Left lung (tissue), 10 donors: Measurements from ENCODE around the gene IL22RA2. TPM values are rescaled to one million over a fixed set of nuclear protein-coding genes. Genes with fewer than 3 reads are reported as not detected.

Source experiments
- ATAC-seq: fragments of 200-7000 bp; cut with Tn5 transposase; one replicate; pipeline ENCODE4 v1.9.1; 2020; ENCODE audit warnings: moderate library complexity
- DNase-seq, 4 donors: peaks; one replicate each; pipeline ENCODE4 v3.0.0-alpha.2; 2013 to 2020
- H3K27ac ChIP-seq, 2 donors: fragments of 200-600 bp; sonication (generic) in 1 of 2; one replicate each; pipeline versions ENCODE4 v1.5.0 to v1.8.0; 2020 to 2021
- H3K27me3 ChIP-seq, 2 donors: fragments of 200-600 bp; sonication (generic) in 1 of 2; one replicate each; pipeline versions ENCODE4 v1.5.0 to v1.8.0; 2020 to 2021
- H3K36me3 ChIP-seq, 2 donors: fragments of 200-600 bp; sonication (generic) in 1 of 2; one replicate each; pipeline versions ENCODE4 v1.5.0 to v1.8.0; 2020 to 2021
- H3K4me1 ChIP-seq, 2 donors: fragments of 200-600 bp; one replicate each; pipeline ENCODE4 v1.8.0; 2021
- H3K4me3 ChIP-seq, 2 donors: fragments of 200-600 bp; sonication (generic) in 1 of 2; one replicate each; pipeline versions ENCODE4 v1.5.0 to v1.8.0; 2020 to 2021; ENCODE audit warnings: mild to moderate bottlenecking in 1 of 2
- H3K9me3 ChIP-seq, 2 donors: fragments of 200-600 bp; sonication (generic) in 1 of 2; one replicate each; pipeline versions ENCODE4 v1.5.0 to v1.8.0; 2020 to 2021
- intact Hi-C, 2 donors: fragments of 100-400 bp; cut with DNase I; formaldehyde crosslinking; loops; one replicate each; pipeline versions ENCODE4 v1.11.2 to v1.14.2; 2022
- polyA plus RNA-seq, 6 donors: library from polyadenylated mRNA; unstranded; fragments of 120-200 nt; gene quantifications; one replicate each; pipeline ENCODE4 v1.2.1, GENCODE V29; 2013; ENCODE audit not compliant: insufficient read length in 6 of 6
- total RNA-seq, 2 donors: library from RNA; stranded (reverse); fragmentation: NEBNext Ultra II Directional; extraction: Animal tissue kit (Norgen Biotek cat#: 25700); gene quantifications; one replicate each; pipeline ENCODE4 v1.2.1, GENCODE V29; 2021
- TF ChIP-seq, protein P1 (sequence below), 2 donors: fragments of 200-600 bp; sonication (generic) in 1 of 2; IDR thresholded peaks; one replicate each; pipeline versions ENCODE4 v1.5.0 to v1.8.0; 2021; ENCODE audit warnings: antibody characterized with exemption in 2 of 2
- donor health status: DM: no; HTN: yes; CAD: no.
- donor health status: DM: no; HTN: no; CAD: no.

The IL22RA2 gene
- total and polyA plus RNA-seq, 8 donors, result not detected

DNA sequence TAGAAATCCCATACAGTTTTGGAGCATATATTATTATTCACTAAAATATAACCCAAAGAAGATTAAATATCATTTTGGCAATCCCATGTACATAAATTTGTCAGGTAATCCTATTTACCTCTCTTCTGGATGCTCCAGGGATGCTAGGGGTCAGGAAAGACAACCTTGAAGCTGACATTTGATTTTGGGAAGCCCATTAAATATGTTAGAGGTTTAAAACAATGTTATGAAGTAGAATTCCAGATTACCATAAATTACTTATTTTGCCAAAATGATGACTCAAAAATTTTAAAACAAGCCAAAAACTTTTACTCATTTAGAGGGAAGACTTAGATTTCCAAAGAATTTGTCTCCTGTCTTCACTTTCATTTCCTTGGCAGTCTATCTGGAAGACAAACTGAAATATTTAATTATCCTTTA is 9.2 kb upstream of the IL22RA2 start:
- ATAC-seq (no peak), DNase-seq (no peak)
- H3K4me3 ChIP-seq, result no peak overlapping the region
- H3K27me3 ChIP-seq, result no peaks in the 10 kb centered on the region
- TF ChIP-seq, protein P1, sequence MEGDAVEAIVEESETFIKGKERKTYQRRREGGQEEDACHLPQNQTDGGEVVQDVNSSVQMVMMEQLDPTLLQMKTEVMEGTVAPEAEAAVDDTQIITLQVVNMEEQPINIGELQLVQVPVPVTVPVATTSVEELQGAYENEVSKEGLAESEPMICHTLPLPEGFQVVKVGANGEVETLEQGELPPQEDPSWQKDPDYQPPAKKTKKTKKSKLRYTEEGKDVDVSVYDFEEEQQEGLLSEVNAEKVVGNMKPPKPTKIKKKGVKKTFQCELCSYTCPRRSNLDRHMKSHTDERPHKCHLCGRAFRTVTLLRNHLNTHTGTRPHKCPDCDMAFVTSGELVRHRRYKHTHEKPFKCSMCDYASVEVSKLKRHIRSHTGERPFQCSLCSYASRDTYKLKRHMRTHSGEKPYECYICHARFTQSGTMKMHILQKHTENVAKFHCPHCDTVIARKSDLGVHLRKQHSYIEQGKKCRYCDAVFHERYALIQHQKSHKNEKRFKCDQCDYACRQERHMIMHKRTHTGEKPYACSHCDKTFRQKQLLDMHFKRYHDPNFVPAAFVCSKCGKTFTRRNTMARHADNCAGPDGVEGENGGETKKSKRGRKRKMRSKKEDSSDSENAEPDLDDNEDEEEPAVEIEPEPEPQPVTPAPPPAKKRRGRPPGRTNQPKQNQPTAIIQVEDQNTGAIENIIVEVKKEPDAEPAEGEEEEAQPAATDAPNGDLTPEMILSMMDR (IDR thresholded peaks at IDR 0.05), result no peak
- H3K36me3 ChIP-seq, result no peaks in the 10 kb centered on the region
- intact Hi-C loops, result no loop called here
- H3K9me3 ChIP-seq, result peaks cover 3 to 76% of the 10 kb centered on the region in 2 donors
- no peaks in the 10 kb centered on the region for H3K4me1 ChIP-seq
- H3K27ac ChIP-seq, result no peak overlapping the region

DNA sequence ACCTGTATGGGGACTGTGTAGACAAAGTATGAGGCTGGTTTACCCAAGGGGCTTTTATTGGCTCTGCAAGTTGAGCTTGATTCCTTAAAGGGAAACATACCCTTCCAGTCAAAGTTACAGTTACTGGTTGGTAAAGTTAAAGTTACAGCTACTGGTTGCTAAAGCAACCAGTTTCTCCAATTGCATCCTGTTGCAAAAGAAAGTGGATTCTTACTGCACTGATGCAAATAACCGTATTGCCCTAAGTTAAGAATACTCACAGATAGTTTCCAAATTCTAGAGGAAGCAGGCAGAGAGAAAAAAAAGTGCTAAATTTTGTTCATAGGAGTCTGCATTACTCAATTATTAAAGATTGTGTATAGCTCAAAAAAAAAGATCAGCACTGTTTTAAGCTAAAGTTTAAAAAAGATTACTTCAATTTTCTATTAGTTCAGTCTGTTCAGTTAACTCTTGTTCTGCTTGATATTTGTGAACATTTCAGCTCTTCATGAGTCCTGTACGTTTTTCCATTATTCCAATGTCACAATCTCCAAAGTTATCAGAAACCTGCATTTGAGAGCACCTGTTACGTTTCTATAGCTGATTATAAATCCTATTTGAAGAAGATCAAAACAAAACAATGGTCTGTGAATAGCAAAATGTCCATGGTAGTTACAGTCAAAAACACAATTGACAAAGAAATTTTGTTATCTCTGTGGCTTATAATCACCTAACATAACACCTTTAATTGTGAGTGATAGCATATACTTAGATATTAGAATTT is 8.6 kb upstream of the IL22RA2 start:
- Histone ChIP-seq H3K36me3 (no peaks in the 10 kb centered on the region), H3K27me3 (no peaks in the 10 kb centered on the region), H3K27ac (peak overlapping the region in 1 of 2 donors; percentile 24), H3K4me1 (no peaks in the 10 kb centered on the region), H3K4me3 (no peak overlapping the region), H3K9me3 (peaks cover 3 to 70% of the 10 kb centered on the region in 2 donors)
- DNase-seq (no peak), ATAC-seq (no peak)
- intact Hi-C loops, result no loop called here
- TF ChIP-seq, protein P1 (IDR thresholded peaks at IDR 0.05), result no peak

DNA sequence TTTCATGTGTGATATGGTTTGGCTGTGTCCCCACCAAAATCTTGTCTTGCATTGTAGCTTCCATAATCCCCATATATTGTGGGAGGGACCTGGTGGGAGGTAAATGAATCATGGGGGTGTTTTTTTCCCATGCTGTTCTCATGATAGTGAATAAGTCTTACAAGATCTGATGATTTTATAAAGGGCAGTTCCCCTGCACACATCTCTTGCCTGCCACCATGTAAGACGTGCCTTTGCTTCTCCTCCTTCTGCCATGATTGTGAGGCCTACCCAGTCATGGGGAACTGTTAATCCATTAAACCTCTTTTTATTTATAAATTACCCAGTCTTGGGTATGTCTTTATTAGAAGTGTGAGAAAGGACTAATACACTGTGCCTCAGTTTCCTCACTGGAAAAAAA is 4.2 kb upstream of the IL22RA2 start:
- no peaks in the 10 kb centered on the region for H3K4me1 ChIP-seq
- no peaks in the 10 kb centered on the region for H3K36me3 ChIP-seq
- TF ChIP-seq, protein P1 (IDR thresholded peaks at IDR 0.05), result no peak
- peaks cover 0 to 27% of the 10 kb centered on the region in 2 donors for H3K9me3 ChIP-seq
- H3K27me3 ChIP-seq, result no peaks in the 10 kb centered on the region
- no peak overlapping the region for H3K27ac ChIP-seq
- DNase-seq (no peak), ATAC-seq (no peak)
- intact Hi-C loops, result no loop called here
- H3K4me3 ChIP-seq, result no peak overlapping the region

DNA sequence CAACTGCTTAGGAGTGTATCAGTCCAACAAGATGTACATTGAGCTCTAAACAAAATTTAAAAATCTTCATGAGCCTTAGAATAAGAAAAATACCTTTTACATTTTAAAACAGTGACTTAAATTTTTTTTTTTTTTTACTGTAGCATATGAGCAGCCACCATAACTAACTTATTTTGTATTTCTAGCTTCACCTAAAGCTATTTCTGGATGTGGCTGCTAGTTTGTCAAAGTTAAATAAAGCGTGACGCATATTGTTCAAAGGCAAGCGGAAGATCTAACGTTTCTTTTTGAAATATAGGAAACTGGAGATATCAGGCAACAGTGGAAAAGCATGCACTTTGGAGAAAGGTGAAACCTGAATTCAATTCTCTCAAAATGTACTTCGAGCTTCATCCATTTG is 3.3 kb upstream of the IL22RA2 start:
- DNase-seq (no peak), ATAC-seq (no peak)
- TF ChIP-seq, protein P1 (IDR thresholded peaks at IDR 0.05), result no peak
- Histone ChIP-seq H3K27ac (no peak overlapping the region), H3K4me3 (no peak overlapping the region), H3K27me3 (no peaks in the 10 kb centered on the region), H3K4me1 (no peaks in the 10 kb centered on the region), H3K9me3 (peaks cover 0 to 18% of the 10 kb centered on the region in 2 donors), H3K36me3 (no peaks in the 10 kb centered on the region)
- intact Hi-C loops, result no loop called here

DNA sequence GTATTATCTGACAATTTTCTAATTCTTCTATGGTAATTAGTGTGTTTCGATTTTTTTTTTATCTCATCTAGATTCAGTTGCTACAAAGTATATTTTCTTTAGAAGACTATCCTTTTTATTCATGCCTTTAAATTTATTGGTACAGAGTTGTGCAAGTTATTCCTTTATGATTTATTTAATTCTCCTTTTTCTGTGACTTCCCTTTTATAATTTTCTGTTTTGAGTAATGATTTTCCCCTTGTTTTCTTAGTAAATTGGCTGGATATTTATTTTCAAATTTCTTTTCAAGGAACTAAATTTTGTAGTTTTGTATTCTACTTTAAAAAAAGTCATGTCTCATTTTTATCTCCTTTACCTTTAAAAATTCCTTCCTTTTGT is 2.4 kb upstream of the IL22RA2 start:
- no peak overlapping the region for H3K4me3 ChIP-seq
- no peaks in the 10 kb centered on the region for H3K36me3 ChIP-seq
- H3K27me3 ChIP-seq, result no peaks in the 10 kb centered on the region
- TF ChIP-seq, protein P1 (IDR thresholded peaks at IDR 0.05), result no peak
- no peaks in the 10 kb centered on the region for H3K4me1 ChIP-seq
- DNase-seq (no peak), ATAC-seq (no peak)
- intact Hi-C loops, result no loop called here
- no peak overlapping the region for H3K27ac ChIP-seq
- peaks cover 0 to 10% of the 10 kb centered on the region in 2 donors for H3K9me3 ChIP-seq
